LNCaP clone FGC (cell line): Measurements from ENCODE around the gene CYP27A1.

ENCODE experiments used
- DNase-seq: peaks from one replicate; pipeline ENCODE4 v3.0.0-alpha.2; 2011; ENCODE audit warnings: low read depth
- H3K4me3 ChIP-seq: 2 replicates; pipeline ENCODE4 v1.5.1; 2011; ENCODE audit warnings: mild to moderate bottlenecking, low read depth, low read length, control low read depth
- CTCF ChIP-seq: IDR thresholded peaks from 2 replicates; pipeline ENCODE4 v1.5.1; 2012; ENCODE audit warnings: mild to moderate bottlenecking; ENCODE audit not compliant: control insufficient read depth, insufficient read depth; ENCODE audit errors: extremely low read depth

Gene CYP27A1

GRCh38 chr2:218810256-218810655 is 28.3 kb downstream of the CYP27A1 start:
- no peak for TF ChIP-seq CTCF

GRCh38 chr2:218811382-218811781 is 29.4 kb downstream of the CYP27A1 start:
- no peak overlapping the region for H3K4me3 ChIP-seq
- no peak for DNase-seq
- no peak for TF ChIP-seq CTCF

More at GRCh38 chr2:218810256-218810655, 28.3 kb downstream of the CYP27A1 start:
- no peak overlapping the region for H3K4me3 ChIP-seq
- no peak for DNase-seq

GRCh38 chr2:218812096-218812815 is 30.3 kb downstream of the CYP27A1 start:
- H3K4me3 ChIP-seq = no peak overlapping the region
- no peak for DNase-seq
- no peak for TF ChIP-seq CTCF

GRCh38 chr2:218812861-218813260 is 30.9 kb downstream of the CYP27A1 start:
- DNase-seq = no peak
- H3K4me3 ChIP-seq = no peak overlapping the region
- TF ChIP-seq CTCF = no peak

- H3K4me3 ChIP-seq = no peak overlapping the region
- TF ChIP-seq CTCF = no peak
- DNase-seq = no peak
Observed at GRCh38 chr2:218813771-218814460, 32.0 kb downstream of the CYP27A1 start.

GRCh38 chr2:218814540-218815243 is 32.7 kb downstream of the CYP27A1 start:
- no peak for DNase-seq
- no peak for TF ChIP-seq CTCF

GRCh38 chr2:218815244-218815637 is 33.3 kb downstream of the CYP27A1 start:
- no peak for DNase-seq
- TF ChIP-seq CTCF = no peak
- no peak overlapping the region for H3K4me3 ChIP-seq

More at GRCh38 chr2:218814540-218815243, 32.7 kb downstream of the CYP27A1 start:
- no peak overlapping the region for H3K4me3 ChIP-seq
